G401.6 (cell line): ENCODE data around the gene S100A13.
"Not testable (repeated sequence)": the region's sequence is repeated elsewhere in the genome, so short reads cannot be mapped to it uniquely, and the experiment has no call there.

Experiments
- FAIRE-seq: peaks from 2 replicates; lab custom pipeline; 2012; peaks lifted over from hg19 to GRCh38; lab: Jason Lieb, UNC

S100A13 gene

DNA sequence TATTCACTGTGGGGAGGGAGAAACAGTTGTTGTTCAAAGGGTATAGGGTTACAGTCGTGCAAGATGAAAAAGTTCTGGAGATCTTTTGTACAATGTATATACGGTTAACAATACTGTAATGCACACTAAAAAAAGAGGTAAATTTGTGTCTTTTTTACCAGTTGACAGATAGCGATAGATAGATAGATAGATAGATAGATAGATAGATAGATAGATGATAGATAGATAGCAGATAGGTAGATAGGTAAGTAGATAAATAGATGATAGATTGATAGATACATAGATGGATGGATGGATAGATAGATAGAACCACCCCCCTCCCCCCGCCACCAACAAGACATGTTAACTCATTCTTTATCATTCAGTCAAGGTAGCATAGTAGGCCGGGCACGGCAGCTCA, 24.6 kb downstream of the S100A13 start:
- no peak for FAIRE-seq

DNA sequence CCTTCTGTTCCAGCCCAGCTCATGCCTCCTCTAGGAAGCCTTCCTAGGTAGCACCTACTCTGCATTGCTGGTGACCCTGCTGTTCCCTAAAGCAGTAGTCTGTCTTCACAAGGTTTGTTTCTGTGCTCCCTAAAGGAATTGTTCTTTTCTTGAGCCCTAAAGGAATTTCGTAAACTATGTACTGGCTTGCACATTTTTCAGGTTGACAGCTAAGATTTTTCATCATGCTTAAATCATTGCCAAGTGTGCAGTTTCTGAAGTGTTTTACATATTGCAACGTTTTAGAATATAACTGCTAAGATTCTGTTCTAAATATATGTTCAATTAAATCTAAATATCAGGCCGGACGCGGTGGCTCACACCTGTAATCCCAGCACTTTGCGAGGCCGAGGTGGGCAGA, 27.5 kb downstream of the S100A13 start:
- FAIRE-seq: no peak

DNA sequence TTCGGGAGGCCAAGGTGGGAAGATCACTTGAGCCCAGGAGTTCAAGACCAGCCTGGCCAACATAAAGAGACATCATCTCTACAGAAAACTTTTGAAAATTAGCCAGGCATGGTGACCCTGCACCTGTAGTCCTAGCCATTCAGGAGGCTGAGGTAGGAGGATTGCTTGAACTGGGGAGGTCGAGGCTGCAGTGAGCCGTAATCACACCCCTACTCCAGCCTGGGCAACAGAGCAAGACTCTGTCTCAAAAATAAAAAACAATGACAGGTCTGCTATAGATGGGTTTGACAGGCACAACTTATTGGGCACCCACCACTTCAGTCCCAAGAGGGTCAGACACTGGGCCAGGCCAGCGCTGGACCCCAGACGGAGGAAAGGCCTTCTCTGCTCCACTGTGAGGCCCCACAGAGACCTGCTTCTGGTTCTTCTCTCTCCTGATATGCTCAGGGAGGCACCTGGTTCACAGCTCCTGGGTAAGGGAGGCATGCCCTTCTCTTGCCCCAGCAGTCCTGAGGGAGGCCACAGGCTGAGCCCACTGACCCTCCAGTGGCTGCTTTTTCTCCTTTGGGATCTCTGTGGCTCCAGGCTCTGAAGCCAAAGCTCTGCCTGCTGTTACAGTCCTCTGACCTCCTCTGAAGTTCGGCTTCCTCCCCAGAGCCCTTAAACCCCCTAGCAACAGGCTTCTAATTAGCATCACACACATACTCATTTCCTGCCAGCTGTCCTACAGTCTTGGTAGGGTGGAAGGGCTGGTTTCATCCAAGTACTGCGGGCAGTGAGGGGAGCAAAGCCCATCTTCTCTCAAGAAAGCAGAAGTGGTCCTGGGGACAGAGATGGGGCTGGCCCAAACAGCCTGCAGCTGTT, 28.8 kb downstream of the S100A13 start:
- FAIRE-seq: no peak

DNA sequence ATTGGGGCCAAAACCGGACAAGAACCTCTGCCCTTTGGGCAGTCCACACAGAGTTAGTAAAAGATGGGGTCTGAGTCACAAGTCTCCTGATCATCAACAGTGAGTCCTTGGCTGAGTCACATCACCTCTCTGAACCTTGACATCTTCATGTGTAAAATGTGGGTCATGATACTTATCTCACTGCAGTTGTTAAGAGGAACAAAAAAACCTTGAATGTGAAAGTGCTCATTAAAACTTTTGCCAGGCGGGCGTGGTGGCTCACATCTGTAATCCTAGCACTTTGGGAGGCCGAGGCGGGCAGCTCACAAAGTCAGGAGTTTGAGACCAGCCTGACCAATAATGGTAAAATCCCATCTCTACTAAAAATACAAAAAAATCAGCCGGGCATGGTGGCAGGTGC, 30.1 kb downstream of the S100A13 start:
- no peak for FAIRE-seq

DNA sequence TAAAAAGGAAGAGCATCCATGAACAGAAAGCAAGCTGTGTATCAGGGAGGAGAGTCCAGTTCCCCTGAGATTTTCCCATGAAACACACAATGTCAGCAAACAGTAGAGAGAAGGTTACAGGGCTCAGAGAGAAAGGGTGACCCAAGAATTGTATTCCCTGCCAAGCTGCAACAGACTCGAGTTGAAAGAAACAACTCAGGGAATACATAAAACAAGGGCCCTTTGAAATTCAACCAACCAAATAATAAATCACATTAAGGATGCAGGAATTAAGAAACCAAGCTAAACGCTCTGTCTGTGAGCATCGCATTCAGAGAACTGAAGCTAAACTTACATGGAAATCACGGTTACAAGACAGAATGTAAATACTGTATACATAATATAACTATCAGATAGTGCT, 34.6 kb downstream of the S100A13 start:
- no peak for FAIRE-seq

DNA sequence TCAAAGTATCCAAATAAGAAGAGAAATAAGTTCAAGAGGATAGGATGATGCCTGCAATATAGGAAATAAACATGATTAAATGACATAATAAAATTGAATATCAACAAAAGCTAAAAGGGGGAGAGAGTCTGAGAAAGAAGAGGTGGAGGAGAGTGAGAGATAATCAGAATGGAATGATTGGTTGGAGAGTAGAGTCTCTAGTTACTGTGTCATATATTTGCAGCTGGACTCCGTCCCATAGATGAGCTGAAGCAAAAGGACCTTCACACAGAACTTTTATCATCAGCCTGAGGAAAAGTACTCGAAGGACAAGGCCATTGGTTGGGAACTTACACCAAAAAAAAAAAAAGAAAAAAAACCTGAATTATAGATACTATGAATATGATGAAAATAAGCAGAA, 38.8 kb downstream of the S100A13 start:
- FAIRE-seq: no peak

DNA sequence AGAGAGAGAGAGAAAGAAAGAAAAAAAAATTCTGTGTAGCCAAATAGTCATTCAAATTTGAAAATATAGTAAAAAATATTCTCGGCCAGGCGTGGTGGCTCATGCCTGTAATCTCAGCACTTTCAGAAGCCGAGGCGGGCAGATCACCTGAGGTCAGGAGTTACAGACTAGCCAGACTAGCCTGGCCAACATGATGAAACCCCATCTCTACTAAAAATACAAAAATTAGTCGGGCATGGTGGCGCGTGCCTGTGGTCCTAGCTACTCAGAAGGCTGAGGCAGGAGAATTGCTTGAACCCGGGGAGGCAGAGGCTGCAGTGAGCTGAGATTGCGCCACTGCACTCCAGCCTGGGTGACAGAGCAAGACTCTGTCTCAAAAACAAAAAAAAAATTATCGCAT, 39.3 kb downstream of the S100A13 start:
- FAIRE-seq: not testable (repeated sequence)

DNA sequence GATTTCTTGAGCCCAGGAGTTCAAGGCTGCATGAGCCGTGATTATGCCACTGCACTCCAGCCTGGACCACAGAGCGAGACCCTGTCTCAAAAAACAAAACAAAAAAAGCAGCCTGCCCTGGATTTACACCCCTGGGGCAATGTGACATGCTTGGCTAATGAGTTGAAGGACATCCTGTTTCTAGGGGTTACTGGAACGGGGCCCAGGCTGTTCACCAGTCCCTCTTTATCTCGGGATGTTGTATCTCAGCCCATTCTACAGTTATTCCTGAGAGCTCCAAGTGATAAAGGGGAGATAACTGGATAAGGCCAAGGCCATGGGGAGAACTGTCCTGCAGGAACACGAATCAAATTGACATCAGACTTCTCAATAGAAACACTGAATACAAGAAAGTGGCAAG, 40.0 kb downstream of the S100A13 start:
- FAIRE-seq: no peak

DNA sequence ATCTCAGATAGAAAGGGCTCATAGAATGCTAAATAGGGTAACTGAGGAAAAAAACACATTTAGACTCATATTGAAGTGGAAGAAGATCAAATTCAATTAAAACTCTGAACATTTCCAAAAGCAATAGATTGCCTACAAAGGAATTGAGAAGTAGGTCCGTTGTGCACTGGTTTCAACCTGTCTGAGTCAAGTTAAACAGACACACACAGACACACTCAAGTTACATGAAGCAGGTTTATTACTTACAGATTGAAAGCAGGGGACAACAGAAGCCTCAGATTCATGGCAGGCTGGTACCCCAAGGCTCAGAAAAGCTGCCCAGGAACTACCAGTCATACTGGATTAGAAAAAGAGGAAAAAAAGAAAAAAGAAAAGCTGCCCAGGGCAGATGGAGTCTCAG, 41.0 kb downstream of the S100A13 start:
- no peak for FAIRE-seq

DNA sequence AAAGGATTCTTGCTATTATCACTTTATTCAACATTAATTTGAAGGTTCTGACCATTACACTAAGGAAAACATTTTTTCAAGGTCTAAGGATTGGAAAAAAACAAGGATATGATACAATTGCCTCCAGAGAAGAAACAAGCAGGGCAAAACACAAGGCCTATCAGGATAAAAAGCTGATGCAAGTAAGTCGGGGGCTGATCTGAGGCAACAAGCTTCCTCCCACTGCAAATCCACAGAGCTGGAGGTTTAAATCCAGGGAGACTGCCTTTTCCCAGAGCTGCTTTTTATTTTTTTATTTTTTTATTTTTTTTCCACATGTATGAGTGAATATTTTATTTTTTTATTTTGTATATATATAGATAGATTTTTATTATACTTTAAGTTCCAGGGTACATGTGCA, 42.3 kb downstream of the S100A13 start:
- no peak for FAIRE-seq

DNA sequence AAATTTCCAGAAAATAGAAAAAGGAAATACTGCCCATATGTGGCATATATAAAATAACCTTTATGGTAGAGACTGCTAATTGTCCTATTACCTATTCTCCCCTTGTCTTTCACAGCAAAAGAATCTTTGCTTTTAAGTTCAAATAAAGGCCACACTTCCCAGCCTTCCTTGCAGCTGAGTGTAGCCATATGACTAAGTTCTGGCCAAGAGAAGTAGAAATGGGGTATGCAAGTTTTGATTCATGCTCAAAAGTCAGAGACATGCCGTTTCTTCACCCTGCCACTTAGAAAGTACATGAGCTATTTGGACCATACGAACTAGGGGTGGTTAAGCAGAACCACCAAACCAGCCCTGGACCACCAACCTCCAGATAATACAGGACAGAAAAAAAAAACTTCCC, 43.3 kb downstream of the S100A13 start:
- FAIRE-seq: no peak

DNA sequence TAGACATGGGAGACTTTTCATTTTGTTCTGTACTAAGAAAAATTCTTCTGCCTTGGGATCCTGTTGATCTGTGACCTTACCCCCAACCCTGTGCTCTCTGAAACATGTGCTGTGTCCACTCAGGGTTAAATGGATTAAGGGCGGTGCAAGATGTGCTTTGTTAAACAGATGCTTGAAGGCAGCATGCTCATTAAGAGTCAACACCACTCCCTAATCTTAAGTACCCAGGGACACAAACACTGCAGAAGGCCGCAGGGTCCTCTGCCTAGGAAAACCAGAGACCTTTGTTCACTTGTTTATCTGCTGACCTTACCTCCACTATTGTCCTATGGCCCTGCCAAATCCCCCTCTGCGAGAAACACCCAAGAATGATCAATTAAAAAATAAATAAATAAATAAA, 43.8 kb downstream of the S100A13 start:
- FAIRE-seq: not testable (repeated sequence)

DNA sequence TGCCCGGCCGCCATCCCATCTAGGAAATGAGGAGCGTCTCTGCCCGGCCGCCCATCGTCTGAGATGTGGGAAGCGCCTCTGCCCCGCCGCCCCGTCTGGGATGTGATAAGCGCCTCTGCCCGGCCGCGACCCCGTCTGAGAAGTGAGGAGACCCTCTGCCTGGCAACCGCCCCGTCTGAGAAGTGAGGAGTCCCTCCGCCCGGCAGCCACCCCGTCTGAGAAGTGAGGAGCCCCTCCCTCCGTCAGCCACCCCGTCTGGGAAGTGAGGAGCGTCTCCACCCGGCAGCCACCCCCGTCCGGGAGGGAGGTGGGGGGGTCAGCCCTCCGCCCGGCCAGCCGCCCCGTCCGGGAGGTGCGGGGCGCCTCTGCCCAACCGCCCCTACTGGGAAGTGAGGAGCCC, 44.5 kb downstream of the S100A13 start:
- FAIRE-seq: not testable (repeated sequence)

DNA sequence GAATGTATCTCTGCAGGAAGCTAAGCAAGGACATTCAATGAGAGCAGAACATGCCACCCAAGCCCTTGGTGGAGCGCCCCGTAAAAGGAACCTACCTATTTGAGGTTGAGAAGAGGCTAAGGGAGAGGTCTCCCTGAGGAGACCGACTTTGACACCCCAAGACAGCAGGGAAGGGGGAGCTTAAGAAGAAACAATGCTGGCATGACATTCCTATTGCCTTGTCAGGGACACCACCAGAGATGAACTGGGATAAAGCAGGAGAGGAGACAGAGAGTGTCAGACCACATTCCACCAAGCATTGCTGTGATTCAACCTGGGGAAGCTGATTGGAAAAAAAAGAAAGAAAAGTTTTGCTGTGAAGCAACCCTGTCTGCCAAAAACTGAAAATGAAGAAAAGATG, 48.4 kb downstream of the S100A13 start:
- FAIRE-seq: no peak

DNA sequence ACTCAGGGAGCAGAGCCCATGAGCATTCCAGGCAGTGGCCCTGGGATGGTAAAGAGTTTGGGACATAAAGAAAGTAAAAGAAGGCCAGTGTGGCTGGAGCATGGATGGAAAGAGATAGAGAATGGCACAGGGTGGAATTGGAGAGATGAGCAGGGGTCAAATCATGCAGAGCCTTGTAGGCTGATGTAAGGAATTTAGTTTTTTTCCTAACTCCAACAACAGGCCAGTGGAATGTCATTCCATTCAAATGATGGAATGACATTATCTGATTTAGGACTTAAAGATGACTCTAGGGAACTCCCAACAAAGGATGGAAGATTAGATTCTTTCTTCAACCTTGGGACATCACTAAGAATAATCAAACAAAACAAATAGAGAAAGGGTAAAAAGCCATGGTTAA, 48.8 kb downstream of the S100A13 start:
- no peak for FAIRE-seq

DNA sequence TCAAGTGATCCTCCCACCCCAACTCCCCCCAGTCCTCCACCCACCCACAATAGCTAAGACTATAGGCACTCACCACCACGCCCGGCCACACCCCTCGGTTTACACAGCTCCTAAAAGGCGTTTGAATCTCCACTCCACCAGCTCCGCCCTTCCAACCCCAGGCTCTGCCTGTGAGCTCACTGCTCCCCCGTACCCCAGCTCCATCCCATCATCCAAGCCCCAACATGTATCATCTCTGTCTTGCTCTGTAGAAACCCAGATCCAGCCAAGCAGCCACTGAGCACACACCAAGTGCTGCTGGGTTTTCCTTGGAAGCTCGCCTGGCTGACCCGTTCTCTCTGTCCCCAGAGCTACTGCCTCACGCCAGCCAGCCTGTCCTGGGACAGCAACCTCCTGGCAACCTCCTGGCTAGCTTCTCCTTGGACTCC, 49.7 kb downstream of the S100A13 start:
- FAIRE-seq: no peak

DNA sequence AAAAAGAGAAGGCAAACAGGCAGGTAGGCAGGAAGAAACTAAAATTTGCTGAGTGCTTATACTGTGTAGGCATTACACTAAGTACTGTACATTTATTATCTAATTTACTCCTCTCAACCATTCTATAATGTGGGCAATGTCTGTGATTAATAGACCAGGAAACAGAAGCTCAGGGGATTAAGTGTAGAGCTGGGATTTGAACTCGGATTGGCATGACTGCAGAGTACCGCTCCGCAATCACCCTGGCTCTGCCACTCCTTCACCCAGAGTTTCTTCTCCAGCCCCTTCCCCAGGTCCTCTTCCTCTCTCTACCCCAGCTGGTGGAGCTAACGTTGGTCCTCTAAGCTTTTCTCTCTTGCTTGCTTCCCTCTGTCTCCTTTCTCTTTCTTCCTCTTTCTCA, 50.2 kb downstream of the S100A13 start:
- FAIRE-seq: no peak

DNA sequence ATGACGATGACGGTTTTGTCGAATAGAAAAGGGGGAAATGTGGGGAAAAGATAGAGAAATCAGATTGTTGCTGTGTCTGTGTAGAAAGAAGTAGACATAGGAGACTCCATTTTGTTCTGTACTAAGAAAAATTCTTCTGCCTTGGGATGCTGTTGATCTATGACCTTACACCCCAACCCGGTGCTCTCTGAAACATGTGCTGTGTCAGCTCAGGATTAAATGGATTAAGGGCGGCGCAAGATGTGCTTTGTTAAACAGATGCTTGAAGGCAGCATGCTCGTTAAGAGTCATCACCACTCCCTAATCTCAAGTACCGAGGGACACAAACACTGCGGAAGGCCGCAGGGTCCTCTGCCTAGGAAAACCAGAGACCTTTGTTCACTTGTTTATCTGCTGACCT, 51.8 kb downstream of the S100A13 start:
- FAIRE-seq: not testable (repeated sequence)

DNA sequence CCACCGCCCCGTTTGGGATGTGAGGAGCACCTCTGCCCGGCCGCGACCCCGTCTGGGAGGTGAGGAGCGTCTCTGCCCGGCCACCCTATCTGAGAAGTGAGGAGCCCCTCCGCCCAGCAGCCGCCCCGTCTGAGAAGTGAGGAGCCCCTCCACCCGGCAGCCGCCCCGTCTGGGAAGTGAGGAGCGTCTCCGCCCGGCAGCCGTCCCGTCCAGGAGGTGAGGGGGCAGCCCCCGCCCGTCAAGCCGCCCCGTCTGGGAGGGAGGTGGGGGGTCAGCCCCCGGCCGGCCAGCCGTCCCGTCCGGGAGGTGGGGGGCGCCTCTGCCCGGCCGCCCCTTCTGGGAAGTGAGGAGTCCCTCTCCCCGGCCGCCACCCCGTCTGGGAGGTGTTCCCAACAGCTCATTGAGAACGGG, 52.2 kb downstream of the S100A13 start:
- not testable (repeated sequence) for FAIRE-seq

DNA sequence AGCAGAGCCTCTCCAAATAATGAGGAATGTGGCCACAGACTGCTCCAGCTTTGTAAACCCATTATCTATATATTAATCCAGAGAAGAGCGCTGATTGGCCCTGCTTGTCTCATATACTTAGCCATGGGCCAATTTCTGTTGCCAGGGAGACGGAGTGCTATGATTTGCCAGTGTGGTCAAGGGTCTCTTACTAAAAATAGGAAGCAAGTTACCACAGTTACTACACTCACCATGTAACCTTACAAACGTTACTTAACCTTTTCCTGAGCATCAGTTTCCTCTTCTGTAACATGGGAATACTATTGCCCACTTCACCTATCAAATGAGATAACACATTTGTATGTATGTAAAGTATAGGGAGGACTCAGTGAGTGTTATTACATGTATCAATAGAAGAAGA, 54.0 kb downstream of the S100A13 start:
- FAIRE-seq: no peak

DNA sequence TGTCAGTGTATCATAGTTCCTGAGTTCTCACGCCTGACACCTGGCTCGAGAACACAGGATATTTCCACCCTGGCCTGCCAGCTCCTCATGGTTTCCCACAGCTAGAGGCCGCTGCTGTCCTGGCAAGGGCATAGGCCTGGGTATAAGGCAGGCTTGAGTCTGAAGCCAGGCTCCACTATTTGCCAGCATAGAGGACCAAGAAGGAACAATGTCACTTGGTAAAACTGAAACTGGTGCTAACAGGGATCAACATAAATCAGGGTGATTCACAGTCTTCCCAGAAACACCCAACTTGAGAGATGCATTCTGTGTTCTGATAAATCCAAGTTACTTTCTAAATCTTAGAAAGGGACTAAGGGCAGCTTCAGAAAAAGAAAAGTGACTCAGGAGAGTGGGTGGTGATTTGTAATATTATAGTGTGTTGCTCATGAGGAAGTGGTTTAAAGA, 54.7 kb downstream of the S100A13 start:
- FAIRE-seq: no peak

DNA sequence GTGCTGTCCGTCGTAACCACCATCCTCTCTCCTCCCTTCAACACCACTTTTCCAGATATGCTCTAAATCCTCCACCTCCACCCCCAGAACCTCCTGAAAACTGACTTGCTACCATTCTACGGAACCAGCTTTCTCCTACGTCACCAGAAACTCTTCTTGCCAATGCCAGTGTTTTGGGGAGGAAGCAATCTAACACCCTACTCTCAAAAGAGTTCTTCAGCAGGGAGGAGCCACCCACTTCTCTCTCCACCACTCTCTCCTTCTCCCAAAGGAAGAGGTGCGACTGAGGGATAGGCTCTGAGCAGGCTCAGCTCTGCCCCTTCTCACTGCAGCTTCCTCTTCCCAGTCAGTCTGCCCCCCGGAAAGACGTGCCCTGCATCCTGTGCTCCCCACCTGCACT, 55.6 kb downstream of the S100A13 start:
- no peak for FAIRE-seq

DNA sequence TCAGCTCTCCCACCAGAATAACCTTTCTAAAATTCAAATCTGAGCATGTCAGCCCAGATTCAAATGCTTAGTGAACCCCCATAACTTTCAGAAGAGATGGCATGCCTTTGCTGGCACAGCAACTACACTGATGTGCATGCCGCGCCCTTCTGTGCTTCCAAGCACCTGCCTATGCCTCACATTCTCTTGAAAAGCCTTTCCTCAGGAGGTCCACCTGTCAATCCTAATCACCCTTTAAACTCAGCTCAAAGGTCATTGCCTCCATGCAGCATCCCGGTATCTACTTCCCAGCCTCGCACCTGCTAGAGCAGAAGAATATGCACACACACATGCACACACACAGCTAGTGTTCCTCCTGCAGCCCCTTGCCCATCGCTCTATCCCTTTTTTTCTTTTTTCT, 56.4 kb downstream of the S100A13 start:
- no peak for FAIRE-seq

DNA sequence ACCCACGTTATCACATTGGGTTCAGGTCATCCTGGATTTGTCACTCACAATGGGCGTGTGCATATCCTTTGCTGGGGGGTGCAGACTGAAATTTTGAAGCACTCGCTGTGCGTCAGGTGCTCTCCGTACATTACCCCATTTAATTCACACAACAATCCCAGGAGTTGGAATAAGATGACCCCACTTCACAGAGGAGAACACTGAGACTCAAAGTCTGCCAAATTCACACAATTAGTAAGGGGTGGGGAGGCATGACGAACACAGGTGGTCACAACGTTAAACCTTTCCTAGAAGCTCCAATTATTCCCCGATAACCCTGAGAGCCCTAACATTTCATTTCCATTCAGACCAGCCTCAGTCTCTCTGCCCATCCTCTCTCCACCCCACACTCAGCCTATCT, 57.8 kb downstream of the S100A13 start:
- no peak for FAIRE-seq
